GM12878 (cell line): ENCODE measurements around the gene DMD.

Experiments used
- BHLHE40 ChIP-seq, 2 experiments: fragments of 450-650 bp in 1 of 2; IDR thresholded peaks; 2 replicates each; pipeline ENCODE4 v1.6.1; 2011 to 2017; ENCODE audit warnings: low read depth in 2 of 2, borderline replicate concordance in 1 of 2, improper control_type of control experiment in 1 of 2, low read length in 1 of 2, mild to moderate bottlenecking in 1 of 2
- CEBPB ChIP-seq, 2 experiments: fragments of 150-350 bp in 1 of 2; IDR thresholded peaks; 2 replicates each; pipeline ENCODE4 v1.6.1; 2012 to 2014; ENCODE audit warnings: low read depth in 2 of 2, low read length in 2 of 2, borderline replicate concordance in 1 of 2, inconsistent platforms in 1 of 2
- CTCF ChIP-seq, 3 experiments: IDR thresholded peaks in 2 of 3; conservative IDR thresholded peaks in 1 of 3; 2 replicates each; pipeline ENCODE4 v1.5.1; 2011; ENCODE audit warnings: low read depth in 3 of 3, low read length in 3 of 3, mild to moderate bottlenecking in 3 of 3, control low read depth in 2 of 3, moderate library complexity in 2 of 3, inconsistent platforms in 1 of 3, mixed read lengths in 1 of 3; ENCODE audit not compliant: control insufficient read depth in 2 of 3, insufficient read depth in 1 of 3; ENCODE audit errors: extremely low read depth in 1 of 3
- GATAD2B ChIP-seq: fragments of 450-650 bp; conservative IDR thresholded peaks from 2 replicates; pipeline ENCODE4 v1.6.1; 2017; ENCODE audit warnings: low read depth, mild to moderate bottlenecking, moderate library complexity
- HDGF ChIP-seq: fragments of 450-650 bp; IDR thresholded peaks from 2 replicates; pipeline ENCODE4 v1.6.1; 2016; ENCODE audit warnings: antibody characterized with exemption
- MAX ChIP-seq: IDR thresholded peaks from 2 replicates; pipeline ENCODE4 v1.6.1; 2012; ENCODE audit warnings: low read depth, low read length, improper control_type of control experiment
- NRF1 ChIP-seq: conservative IDR thresholded peaks from 2 replicates; pipeline ENCODE4 v1.6.1; 2011; ENCODE audit warnings: mild to moderate bottlenecking, low read depth, low read length, improper control_type of control experiment
- POLR2A ChIP-seq: IDR thresholded peaks from 2 replicates; pipeline ENCODE4 v1.6.1; 2011; ENCODE audit warnings: low read depth, mild to moderate bottlenecking, low read length
- RB1 ChIP-seq: fragments of 450-650 bp; formaldehyde crosslinking; IDR thresholded peaks from 2 replicates; pipeline ENCODE4 v1.6.1; 2017; ENCODE audit warnings: mild to moderate bottlenecking, borderline replicate concordance
- SMC3 ChIP-seq: IDR thresholded peaks from 2 replicates; pipeline ENCODE4 v1.6.1; 2011; ENCODE audit warnings: low read length, improper control_type of control experiment, borderline replicate concordance
- SUZ12 ChIP-seq: fragments of 200-600 bp; sonication (generic); IDR thresholded peaks from one replicate; pipeline ENCODE4 v1.6.1; 2018; ENCODE audit warnings: antibody characterized with exemption, mild to moderate bottlenecking; ENCODE audit not compliant: unreplicated experiment
- TAF1 ChIP-seq: IDR thresholded peaks from 2 replicates; pipeline ENCODE4 v1.6.1; 2011; ENCODE audit warnings: mild to moderate bottlenecking, low read depth, low read length, borderline replicate concordance
- TARDBP ChIP-seq: IDR thresholded peaks from 2 replicates; pipeline ENCODE4 v1.6.1; 2016; ENCODE audit warnings: borderline replicate concordance
- USF1 ChIP-seq: IDR thresholded peaks from 2 replicates; pipeline ENCODE4 v1.6.1; 2011; ENCODE audit warnings: borderline replicate concordance, low read depth, mild to moderate bottlenecking, moderate library complexity, mixed read lengths, low read length; ENCODE audit not compliant: insufficient read depth; ENCODE audit errors: extremely low read length

GRCh38 chrX:31433856-31434255 lies 1777.5 kb downstream of the DMD start:
- TF ChIP-seq USF1 (no peak), GATAD2B (no peak), POLR2A (no peak), SUZ12 (no peak), TAF1 (no peak), TARDBP (no peak), MAX (no peak), CTCF (IDR thresholded peaks at IDR 0.05 in 2 of 3, conservative IDR thresholded peaks at IDR 0.05 in 1 of 3; ENCODE audit: control insufficient read depth in 2 of 3, extremely low read depth in 1 of 3, insufficient read depth in 1 of 3, low read depth in 3 of 3, low read length in 3 of 3) (no peak), BHLHE40 (IDR thresholded peaks at IDR 0.05; ENCODE audit: borderline replicate concordance in 1 of 2, low read depth in 2 of 2, low read length in 1 of 2) (no peak), RB1 (no peak), HDGF (no peak), SMC3 (no peak), CEBPB (IDR thresholded peaks at IDR 0.05; ENCODE audit: borderline replicate concordance in 1 of 2, low read depth in 2 of 2, low read length in 2 of 2) (no peak), NRF1 (no peak)
